ENCODE data around the gene MAPK11.
A peak's percentile ranks its signal among the peaks of the same experiment; 100 is the strongest.

The MAPK11 gene

GRCh38 chr22:50269970-50270665 lies at the start of gene MAPK11:
TSS of gene MAPK11 (minus strand) at chr22:50270380. CDS start at chr22:50270292, 88 bp downstream.
- DNase-seq (ENCODE audit: low read depth) = peak; percentile 62

DNA sequence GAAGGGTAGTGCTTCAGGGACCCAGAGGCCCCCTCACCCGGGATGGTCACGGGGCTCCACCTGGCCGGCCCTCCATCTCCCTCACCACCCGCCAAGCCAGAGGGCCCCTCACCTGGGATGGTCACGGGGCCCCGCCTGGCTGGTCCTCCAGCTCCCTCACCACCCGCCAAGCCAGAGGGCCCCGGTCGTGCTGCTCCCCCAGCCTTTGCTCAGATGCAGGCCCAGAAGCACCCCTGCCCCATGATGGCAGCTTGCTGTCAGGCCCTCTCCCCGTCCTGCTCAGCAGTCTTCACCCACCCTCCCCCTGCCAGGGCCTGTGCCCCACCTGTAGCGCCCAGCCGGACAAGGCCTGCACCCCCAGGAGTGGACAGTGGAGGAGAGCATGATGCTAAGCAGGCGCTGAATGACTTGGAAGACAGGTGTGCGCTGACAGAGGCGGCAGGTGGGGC lies 49.3 kb upstream of the MAPK11 start:
- no peak for DNase-seq (ENCODE audit: low read depth)

- DNase-seq (ENCODE audit: low read depth) = no peak
Observed at GRCh38 chr22:50318698-50319411, 48.7 kb upstream of the MAPK11 start.

GRCh38 chr22:50318356-50318697 lies 48.1 kb upstream of the MAPK11 start:
- no peak for DNase-seq (ENCODE audit: low read depth)

- no peak for DNase-seq (ENCODE audit: low read depth)
Observed at GRCh38 chr22:50317674-50318073, 47.5 kb upstream of the MAPK11 start.

GRCh38 chr22:50317178-50317577 lies 47.0 kb upstream of the MAPK11 start:
- no peak for DNase-seq (ENCODE audit: low read depth)

DNA sequence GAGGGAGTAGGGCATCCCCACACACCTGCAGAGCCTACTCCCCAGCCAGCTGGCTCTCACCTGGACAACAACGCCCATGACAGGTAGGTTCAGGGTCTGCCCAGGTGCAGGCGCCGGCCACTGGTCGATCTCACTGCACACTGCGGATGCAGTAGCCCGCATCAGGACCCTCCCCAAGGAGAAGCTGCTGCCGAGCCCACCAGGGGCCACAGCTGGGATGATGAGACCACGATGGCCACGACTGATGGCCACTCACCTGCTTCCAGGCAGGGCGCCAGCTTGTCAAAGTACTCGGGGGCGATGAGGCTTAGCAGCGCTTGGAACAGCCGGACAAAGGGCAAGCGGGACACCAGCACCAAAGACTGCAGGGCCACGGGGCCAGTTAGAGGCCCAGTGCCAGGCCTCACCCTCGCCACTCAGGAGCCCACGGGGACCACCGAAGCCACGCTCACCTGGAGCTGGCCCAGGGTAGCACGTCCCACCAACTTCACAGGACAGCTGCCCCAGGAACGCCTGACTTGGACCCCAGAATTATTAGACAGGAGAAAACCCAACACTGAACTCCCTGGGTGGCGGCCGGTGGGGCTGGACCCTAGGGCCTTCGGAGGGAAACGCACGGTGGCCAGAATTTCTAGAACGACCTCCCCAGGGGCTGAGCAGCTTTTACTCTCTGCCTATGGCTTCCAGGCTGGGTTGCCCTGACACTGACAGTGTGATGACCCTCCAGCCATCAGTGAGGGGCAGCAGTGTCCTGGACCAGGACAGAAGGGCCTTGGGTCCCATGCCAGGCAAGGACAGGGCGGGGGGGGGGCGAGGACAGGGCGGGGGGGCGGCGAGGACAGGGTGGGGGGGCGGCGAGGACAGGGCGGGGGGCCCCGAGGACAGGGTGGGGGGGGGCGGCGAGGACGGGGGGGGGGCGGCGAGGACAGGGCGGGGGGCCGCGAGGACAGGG lies 46.2 kb upstream of the MAPK11 start:
- DNase-seq (ENCODE audit: low read depth) = no peak

DNA sequence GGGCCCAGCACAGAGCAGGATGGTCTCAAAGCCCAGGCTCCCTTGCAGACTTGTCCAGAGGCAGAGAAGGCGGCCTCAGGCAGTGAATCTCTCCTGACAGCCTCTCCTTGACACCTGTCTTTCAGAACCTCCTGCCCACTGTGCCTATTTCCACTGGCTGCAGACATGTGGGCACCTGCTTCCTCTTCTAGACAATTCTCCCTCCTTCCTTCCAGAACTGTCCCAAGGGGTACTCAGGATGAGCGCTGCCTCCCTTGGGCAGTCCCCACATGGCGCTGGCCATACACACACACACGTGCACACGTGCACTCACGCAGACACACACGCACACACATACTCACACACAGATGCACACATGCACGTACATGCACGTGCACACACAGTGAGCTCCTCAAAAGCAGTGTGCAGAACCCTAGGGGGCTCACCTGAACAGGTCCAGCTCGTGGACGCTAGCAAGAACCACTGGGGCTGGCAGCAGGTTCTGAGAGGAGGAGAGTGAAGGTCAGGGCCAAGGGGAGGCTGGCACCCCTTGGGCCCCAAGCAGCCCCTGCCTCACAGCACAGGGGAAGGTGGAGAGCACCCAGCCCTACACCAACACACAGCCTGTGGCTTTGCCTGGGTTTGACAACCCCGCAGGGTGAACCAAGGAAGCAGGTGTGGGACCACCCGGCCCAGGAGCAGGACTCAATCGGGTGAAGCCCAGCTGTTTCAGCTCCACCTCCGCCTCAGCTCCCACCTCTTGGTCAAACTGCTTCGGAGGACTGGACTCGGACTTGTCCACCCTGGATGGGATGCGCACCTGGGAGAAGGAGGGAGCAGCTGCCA lies 45.3 kb upstream of the MAPK11 start:
- DNase-seq (ENCODE audit: low read depth) = no peak

GRCh38 chr22:50314455-50315288 lies 44.5 kb upstream of the MAPK11 start:
- DNase-seq (ENCODE audit: low read depth) = no peak

DNA sequence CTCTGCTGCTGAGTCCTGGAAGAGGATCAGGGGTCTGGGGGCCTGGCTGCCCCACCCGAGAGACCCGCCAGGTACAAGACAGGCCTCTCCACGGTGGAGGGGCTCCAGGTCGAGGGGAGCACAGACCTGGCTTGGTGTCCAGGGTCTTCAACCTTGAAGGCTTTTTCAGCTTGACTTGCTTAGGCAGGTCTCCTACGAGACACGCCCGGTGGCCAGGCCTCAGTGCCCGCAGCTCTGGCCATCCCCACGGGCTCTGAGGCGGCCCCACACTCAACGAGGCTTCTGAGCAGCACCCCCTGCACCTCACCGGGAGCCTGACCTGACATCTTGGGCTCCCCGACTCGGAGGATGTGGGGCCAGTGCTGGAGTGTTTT lies 43.9 kb upstream of the MAPK11 start:
- DNase-seq (ENCODE audit: low read depth) = no peak

GRCh38 chr22:50313600-50313999 lies 43.4 kb upstream of the MAPK11 start:
- no peak for DNase-seq (ENCODE audit: low read depth)

GRCh38 chr22:50313021-50313420 lies 42.8 kb upstream of the MAPK11 start:
- no peak for DNase-seq (ENCODE audit: low read depth)

DNA sequence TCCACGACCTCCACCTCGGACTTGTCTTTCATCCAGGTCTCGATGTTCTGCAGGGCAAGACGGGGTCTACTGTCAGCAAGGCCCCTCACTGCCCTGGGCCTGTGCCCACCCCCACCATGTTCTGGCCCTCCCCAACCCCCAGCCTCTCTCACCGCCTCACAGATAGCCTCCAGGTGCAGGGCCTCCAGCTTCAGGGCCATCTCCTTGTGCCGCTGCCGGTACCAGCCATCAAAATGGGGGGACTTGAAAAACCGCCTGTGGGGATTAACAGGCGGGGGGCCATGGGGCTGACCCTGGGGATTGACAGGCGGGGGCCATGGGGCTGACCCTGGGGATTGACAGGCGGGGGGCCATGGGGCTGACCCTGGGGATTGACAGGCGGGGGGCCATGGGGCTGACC lies 42.2 kb upstream of the MAPK11 start:
- DNase-seq (ENCODE audit: low read depth) = no peak

DNA sequence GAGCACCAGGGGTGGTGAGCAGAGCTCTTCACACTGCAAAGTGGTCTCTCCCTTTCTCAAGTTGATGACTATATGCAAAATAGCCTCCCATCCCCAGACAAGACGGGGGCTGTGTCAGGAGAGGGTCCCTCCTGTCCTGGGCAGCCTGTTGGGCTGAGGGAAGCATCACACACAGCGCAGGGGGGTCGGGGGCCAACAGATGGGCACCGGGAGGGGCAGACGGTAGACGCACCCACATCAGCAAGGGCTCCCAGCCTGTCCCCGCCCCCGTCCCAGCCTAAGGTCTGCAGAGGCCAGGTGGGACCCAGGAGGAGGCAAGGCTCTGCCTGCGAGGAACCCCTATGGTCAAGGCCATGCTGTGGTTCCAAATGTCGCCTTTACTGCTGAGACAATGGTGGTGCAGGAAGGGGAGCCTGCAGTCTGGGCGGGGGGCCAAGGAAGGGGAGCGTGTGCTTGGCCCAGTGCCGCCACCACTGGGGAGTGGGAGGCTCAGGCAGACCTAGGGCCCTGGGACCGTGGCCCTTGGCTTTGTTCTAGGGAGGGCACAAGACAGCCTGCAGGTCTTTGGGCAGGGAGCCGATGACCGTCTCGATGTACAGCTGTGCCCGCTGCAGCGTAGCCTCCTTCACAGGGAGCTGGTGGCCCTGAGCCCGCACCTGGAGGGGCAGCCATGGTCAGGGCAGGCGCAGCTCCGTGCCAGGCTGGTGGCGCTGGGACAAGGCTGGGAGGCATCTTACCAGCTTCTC lies 41.6 kb upstream of the MAPK11 start:
- no peak for DNase-seq (ENCODE audit: low read depth)

DNA sequence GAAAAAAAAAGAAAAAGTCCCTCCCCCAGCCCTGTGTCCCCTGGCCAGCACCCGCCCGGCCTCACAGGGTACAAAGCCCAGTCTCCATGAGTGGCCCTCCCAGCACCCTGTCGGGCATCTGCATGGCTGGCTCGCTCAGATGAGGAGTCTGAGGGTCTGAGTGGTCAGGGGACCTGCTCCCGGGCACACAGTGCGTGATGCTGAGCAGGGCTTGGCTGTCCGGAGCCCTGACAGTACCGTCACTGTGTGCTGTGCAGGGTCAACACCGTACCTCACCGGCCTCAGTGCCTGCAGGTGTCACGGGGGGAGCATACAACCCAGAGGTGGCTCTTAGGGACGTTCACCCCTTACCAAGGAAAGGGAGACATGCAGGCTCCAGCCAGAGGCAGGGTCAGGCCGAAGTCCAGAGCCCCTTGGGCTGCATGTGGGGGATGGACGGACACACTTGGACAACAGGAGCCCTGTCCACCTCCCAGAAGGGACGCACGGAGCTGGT lies 40.8 kb upstream of the MAPK11 start:
- DNase-seq (ENCODE audit: low read depth) = no peak

DNA sequence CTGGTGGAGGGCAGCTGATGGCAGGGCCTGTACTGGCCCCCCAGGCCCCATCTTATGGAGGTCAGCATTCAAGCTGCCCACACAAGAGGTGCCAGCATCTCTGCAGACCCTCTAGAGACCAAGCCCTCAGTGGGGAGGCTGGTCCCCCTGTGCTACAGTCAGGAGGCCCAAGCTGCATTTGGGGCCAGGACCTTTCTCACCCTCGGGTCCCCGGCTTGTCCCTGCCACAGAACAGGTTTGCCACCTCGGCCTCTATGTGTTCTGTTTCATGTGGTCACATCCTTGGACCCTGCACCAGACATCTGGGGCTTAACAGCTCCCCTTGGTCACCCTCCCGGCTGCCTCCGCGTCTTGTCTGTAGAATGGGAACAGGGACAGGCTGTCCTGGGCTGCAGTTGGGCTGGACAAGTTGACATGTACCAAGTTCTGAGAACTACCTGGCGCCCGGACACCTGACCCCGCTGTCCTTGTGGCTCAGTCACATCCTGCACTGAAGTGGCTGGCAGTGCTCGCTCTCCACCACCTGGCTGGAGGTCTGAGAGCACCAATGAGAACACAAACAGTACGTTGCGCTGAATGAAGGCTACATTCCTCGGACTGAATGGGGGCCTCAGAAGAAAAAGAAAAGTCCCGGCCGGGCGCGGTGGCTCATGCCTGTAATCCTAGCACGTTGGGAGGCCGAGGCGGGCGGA lies 40.0 kb upstream of the MAPK11 start:
- DNase-seq (ENCODE audit: low read depth) = no peak

DNA sequence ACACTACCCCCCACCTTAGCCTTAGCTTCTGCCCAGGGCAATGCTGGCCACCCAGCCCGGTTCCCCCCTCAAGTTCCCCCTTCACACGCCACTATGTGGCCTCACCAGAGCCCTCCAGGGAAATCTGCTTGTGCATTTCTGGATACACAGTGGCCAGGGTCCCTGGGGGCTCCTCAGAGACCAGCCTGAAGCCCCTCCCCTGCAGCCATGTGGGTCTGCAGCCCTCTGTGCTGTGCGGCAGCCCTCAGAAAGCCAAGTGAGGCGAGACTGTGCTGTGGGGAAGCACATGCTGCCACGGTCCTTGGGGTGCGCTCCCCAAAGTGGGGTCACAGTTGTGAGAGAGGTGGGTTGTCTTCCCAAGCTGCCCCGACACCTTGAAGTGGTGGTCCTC lies 39.4 kb upstream of the MAPK11 start:
- no peak for DNase-seq (ENCODE audit: low read depth)

DNA sequence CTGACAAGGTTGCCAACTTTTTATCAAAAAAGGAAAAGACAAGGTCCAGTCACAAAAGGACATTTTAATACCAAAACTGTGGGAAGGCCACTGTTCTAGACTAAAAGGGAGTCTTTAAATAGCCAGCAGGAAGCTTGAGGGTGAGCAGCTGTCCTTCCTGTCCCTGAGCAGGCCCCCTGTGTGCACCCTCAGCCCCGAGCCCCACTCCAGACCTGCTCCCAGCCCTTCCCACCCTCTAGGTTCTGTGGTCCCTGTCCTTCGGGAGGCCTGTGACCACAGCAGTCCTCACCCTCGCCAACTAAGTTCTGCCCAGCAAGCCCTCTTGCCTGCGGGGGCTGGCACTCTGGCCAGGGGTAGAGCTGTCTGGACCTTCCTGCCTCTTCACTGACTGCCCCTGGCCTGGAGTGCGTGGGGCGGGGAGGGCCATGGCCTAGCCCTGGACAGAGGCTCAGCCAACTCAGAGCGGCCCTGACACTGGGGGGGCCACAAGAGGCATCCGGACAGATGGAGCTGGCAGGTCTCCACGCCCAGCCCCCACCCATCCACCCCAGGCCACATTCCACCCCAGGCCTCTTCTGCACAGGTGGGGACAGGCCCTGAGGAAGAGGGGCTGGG lies 38.9 kb upstream of the MAPK11 start:
- no peak for DNase-seq (ENCODE audit: low read depth)

DNA sequence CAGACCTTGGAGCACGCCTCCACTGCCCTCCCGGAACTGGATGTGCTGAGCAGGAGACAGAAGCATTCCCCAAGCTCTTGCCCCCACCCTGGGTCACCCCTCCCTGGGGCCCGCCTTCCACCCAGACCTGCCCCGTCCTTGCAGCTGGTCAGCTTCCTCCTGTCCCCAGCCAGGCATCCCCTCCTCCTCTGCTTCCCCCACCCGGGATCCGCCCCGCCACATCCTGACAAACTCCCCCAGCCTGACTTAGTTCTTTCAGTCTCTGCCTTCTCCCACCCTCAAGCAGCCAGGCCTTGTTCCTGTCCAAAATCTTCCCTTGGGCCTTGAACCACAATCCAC lies 38.4 kb upstream of the MAPK11 start:
- peak; percentile 92 for DNase-seq (ENCODE audit: low read depth)
